Right lobe of liver (tissue), 6 donors: ENCODE data around the gene SPIRE2. TPM values are rescaled to one million over a fixed set of nuclear protein-coding genes. Genes with fewer than 3 reads are reported as not detected.
"Not testable (repeated sequence)": the region's sequence is repeated elsewhere in the genome, so short reads cannot be mapped to it uniquely, and the experiment has no call there.

Source experiments
- ATAC-seq, 4 donors: fragments of 200-7000 bp; cut with Tn5 transposase; one replicate each; pipeline ENCODE4 v1.9.1; 2020; ENCODE audit warnings: mild to moderate bottlenecking in 4 of 4, moderate library complexity in 4 of 4
- DNase-seq, 3 donors: peaks; one replicate each; pipeline ENCODE4 v3.0.0-alpha.2; 2020
- H3K27ac ChIP-seq, 3 donors: fragments of 200-600 bp; one replicate each; pipeline ENCODE4 v1.8.0; 2022
- H3K27me3 ChIP-seq, 2 donors: fragments of 200-600 bp; one replicate each; pipeline ENCODE4 v1.8.0; 2022
- H3K36me3 ChIP-seq, 4 donors: fragments of 200-600 bp; sonication (generic) in 1 of 4; one replicate each; pipeline versions ENCODE4 v1.5.1 to v1.8.0; 2017 to 2022; ENCODE audit warnings: control low read depth in 1 of 4
- H3K4me1 ChIP-seq, 4 donors: fragments of 200-600 bp; sonication (generic) in 1 of 4; one replicate each; pipeline versions ENCODE4 v1.5.1 to v1.8.0; 2017 to 2022; ENCODE audit warnings: control low read depth in 1 of 4
- H3K4me3 ChIP-seq, 3 donors: fragments of 200-600 bp; one replicate each; pipeline ENCODE4 v1.8.0; 2022
- H3K9me3 ChIP-seq, 4 donors: fragments of 200-600 bp; sonication (generic) in 1 of 4; one replicate each; pipeline versions ENCODE4 v1.5.1 to v1.8.0; 2017 to 2022; ENCODE audit warnings: control low read depth in 1 of 4
- CTCF ChIP-seq, 4 donors: fragments of 200-600 bp in 3 of 4; fragments of 450-650 bp in 1 of 4; IDR thresholded peaks; one replicate each; pipeline versions ENCODE4 v1.5.1 to v1.8.0; 2016 to 2022; ENCODE audit warnings: antibody characterized with exemption in 4 of 4, mild to moderate bottlenecking in 2 of 4
- POLR2A ChIP-seq: fragments of 450-650 bp; IDR thresholded peaks from one replicate; pipeline ENCODE4 v1.6.1; 2017; ENCODE audit warnings: antibody characterized with exemption, mild to moderate bottlenecking
- WGBS: methylation state at CpG from one replicate; pipeline ENCODE4 v1.1.6; 2018; ENCODE audit warnings: low coverage, low lambda C conversion rate; ENCODE audit not compliant: insufficient coverage; ENCODE audit errors: missing lambda C conversion rate; 5-methylcytosine and 5-hydroxymethylcytosine counted together
- intact Hi-C, 2 donors: fragments of 100-400 bp; cut with DNase I; formaldehyde crosslinking; loops; one replicate each; pipeline versions ENCODE4 v1.11.2 to v1.14.1; 2022
- total RNA-seq, 6 experiments: library from RNA; depleted of rRNA in 2 of 6; stranded (reverse); fragments of >200 nt in 2 of 6; fragmentation: NEBNext Ultra II Directional in 3 of 6; extraction: Animal tissue kit (Norgen Biotek cat#: 25700) in 3 of 6; gene quantifications; one replicate each; pipeline versions ENCODE4 v1.1.0 to v1.2.4, GENCODE V29; 2016 to 2023
- donor health status: DM: no; HTN: yes; CAD: no.
- donor health status: DM: no; HTN: no; CAD: no.
- donor health status: DM: no; HTN: no; CAD: no.
- donor health status: DM: no; HTN: yes; CAD: no.
- donor health status: DM: no; HTN: yes; CAD: no.

SPIRE2 gene
- total RNA-seq, 6 experiments from 2014 or later: 4.8 to 7.8 (median 6.1) TPM

GRCh38 chr16:89870440-89870839 is 42.2 kb downstream of the SPIRE2 start:
- Histone ChIP-seq H3K9me3 (no peaks in the 10 kb centered on the region), H3K4me1 (peaks cover 0 to 20% (median 7%) of the 10 kb centered on the region in 4 donors), H3K27ac (no peak overlapping the region), H3K4me3 (no peak overlapping the region), H3K27me3 (no peaks in the 10 kb centered on the region), H3K36me3 (peaks cover 0 to 6% (median 0%) of the 10 kb centered on the region in 4 donors)
- no CpG with 5 or more reads among the region's 6 CpGs for WGBS
- intact Hi-C loops: loop anchor here in 1 of 2 donors (5.0 to 10.0 kb wide), 2 partner anchors 43 to 166 kb away; partner anchors contain the start of genes SPATA2L and SPIRE2
- no peak for ATAC-seq
- DNase-seq: no peak
- TF ChIP-seq POLR2A: no peak
- TF ChIP-seq CTCF (IDR thresholded peaks at IDR 0.05): no peak

- Histone ChIP-seq H3K27ac (no peak overlapping the region), H3K9me3 (no peaks in the 10 kb centered on the region), H3K4me1 (peaks cover 0 to 20% (median 7%) of the 10 kb centered on the region in 4 donors), H3K27me3 (no peaks in the 10 kb centered on the region), H3K4me3 (no peak overlapping the region), H3K36me3 (peaks cover 0 to 6% (median 0%) of the 10 kb centered on the region in 4 donors)
- TF ChIP-seq POLR2A: no peak
- WGBS: 86% methylated on average over 7 of the region's 9 CpGs
- intact Hi-C loops: loop anchor here in 1 of 2 donors (5.0 to 10.0 kb wide), 2 partner anchors 45 to 167 kb away; partner anchors contain the start of genes SPATA2L and SPIRE2
- ATAC-seq: no peak
- no peak for DNase-seq
These were observed 43.6 kb downstream of the SPIRE2 start for GRCh38 chr16:89871895-89872294.

- H3K27ac ChIP-seq: peak within 1 kb of the TSS; percentile 99
- under 1% methylated on average over 14 of the region's 104 CpGs for WGBS
- intact Hi-C loops: loop anchor here in 1 of 2 donors (5.0 to 10.0 kb wide), 2 partner anchors 46 to 169 kb away; partner anchors contain the start of genes SPATA2L and SPIRE2
- ATAC-seq (peak; percentile 47 to 71 (median 62)), DNase-seq (peak; percentile 86 to 90 (median 89))
- peaks cover 0 to 20% (median 7%) of the 10 kb centered on the region in 4 donors for H3K4me1 ChIP-seq
- H3K9me3 ChIP-seq: no peaks in the 10 kb centered on the region
- no peaks in the 10 kb centered on the region for H3K27me3 ChIP-seq
- peak within 1 kb of the TSS; percentile 70 to 96 (median 89) for H3K4me3 ChIP-seq
- TF ChIP-seq POLR2A (peak; percentile 75), CTCF (IDR thresholded peaks at IDR 0.05) (no peak)
- H3K36me3 ChIP-seq: peaks cover 0 to 8% (median 0%) of the 10 kb centered on the region in 4 donors
These were observed 45.1 kb downstream of the SPIRE2 start, which contains the start of gene TCF25 for GRCh38 chr16:89873109-89873971. TSS of gene TCF25 (plus strand) at chr16:89873592. CDS start at chr16:89873668, 76 bp downstream.

GRCh38 chr16:89873972-89874689 is 45.9 kb downstream of the SPIRE2 start:
- 7% methylated on average over 26 of the region's 61 CpGs for WGBS
- TF ChIP-seq POLR2A: no peak
- no peak for TF ChIP-seq CTCF (IDR thresholded peaks at IDR 0.05)
- DNase-seq: peak; percentile 98
- intact Hi-C loops: loop anchor here in 1 of 2 donors (5.0 to 10.0 kb wide), 2 partner anchors 47 to 169 kb away; partner anchors contain the start of genes SPATA2L and SPIRE2
- H3K9me3 ChIP-seq: no peaks in the 10 kb centered on the region
- peak; percentile 89 to 93 (median 91) for ATAC-seq
- H3K4me1 ChIP-seq: peaks cover 0 to 20% (median 7%) of the 10 kb centered on the region in 4 donors
- H3K27ac ChIP-seq: peak overlapping the region; percentile 99
- H3K4me3 ChIP-seq: peak overlapping the region; percentile 70 to 96 (median 89)
- H3K27me3 ChIP-seq: no peaks in the 10 kb centered on the region
- H3K36me3 ChIP-seq: peaks cover 0 to 14% (median 0%) of the 10 kb centered on the region in 4 donors

- H3K4me3 ChIP-seq, H3K9me3 ChIP-seq, ATAC-seq, H3K27ac ChIP-seq, DNase-seq, H3K27me3 ChIP-seq: not testable (repeated sequence)
- 80% methylated on average over 1 of the region's 28 CpGs for WGBS
- intact Hi-C loops: loop anchor here in 1 of 2 donors (10.0 kb wide), 1 partner anchor 174 kb away; the partner anchor contains the start of gene SPATA2L
- peaks cover 6 to 54% (median 16%) of the 10 kb centered on the region in 4 donors for H3K36me3 ChIP-seq
- H3K4me1 ChIP-seq: peaks cover 0 to 11% (median 4%) of the 10 kb centered on the region in 4 donors
These were observed 50.8 kb downstream of the SPIRE2 start for GRCh38 chr16:89879123-89879522.
